A549 (cell line): Measurements from ENCODE around the gene MAP3K20.

Experiments used
- CEBPB ChIP-seq, 2 experiments: fragments of >200 bp in 1 of 2; sonication (Bioruptor Twin) in 1 of 2; formaldehyde crosslinking in 1 of 2; IDR thresholded peaks; 2 replicates each; pipeline ENCODE4 v1.6.1; 2012 to 2016
- CTCF ChIP-seq: fragments of >200 bp; sonication (Bioruptor Twin); formaldehyde crosslinking; IDR thresholded peaks from 3 replicates; pipeline ENCODE4 v1.5.1; 2016
- JUN ChIP-seq, 2 experiments: fragments of >200 bp; sonication (Bioruptor Twin); formaldehyde crosslinking; IDR thresholded peaks; 2 replicates in 1 of 2; 3 replicates in 1 of 2; pipeline ENCODE4 v1.6.1; 2016 to 2017
- MAFK ChIP-seq: fragments of 450-650 bp; IDR thresholded peaks from 2 replicates; pipeline ENCODE4 v1.6.1; 2014; ENCODE audit not compliant: partially characterized antibody
- MAX ChIP-seq: IDR thresholded peaks from 2 replicates; pipeline ENCODE4 v1.6.1; 2012
- MYC ChIP-seq: IDR thresholded peaks from 2 replicates; pipeline ENCODE4 v1.6.1; 2012; ENCODE audit warnings: mild to moderate bottlenecking, inconsistent platforms, low read length, improper control_type of control experiment, borderline replicate concordance
- NR3C1 ChIP-seq: fragments of >200 bp; sonication (Bioruptor Twin); formaldehyde crosslinking; IDR thresholded peaks from 3 replicates; pipeline ENCODE4 v1.6.1; 2017

DNA sequence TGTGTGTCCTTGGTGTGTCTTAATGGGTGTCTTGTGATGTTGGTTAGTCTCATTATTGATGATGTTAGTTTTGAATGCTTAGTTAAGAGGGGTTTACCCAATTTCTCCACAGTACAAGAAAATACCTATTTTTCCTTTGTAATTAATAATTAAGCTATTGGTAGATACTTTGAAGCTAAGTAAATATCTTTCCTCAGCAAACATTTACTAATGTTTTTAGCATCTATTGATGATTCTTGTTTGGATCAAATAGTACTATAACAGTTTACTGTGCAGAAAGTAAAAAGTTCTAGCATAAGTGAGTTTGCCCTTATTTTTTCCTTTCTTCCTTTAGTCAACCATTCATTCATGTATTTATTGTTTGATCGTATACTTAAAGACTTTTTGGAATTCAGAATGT is 19.1 kb downstream of the MAP3K20 start:
- TF ChIP-seq MAFK (no peak), MYC (no peak), CEBPB (IDR thresholded peaks at IDR 0.05) (no peak), CTCF (no peak), JUN (IDR thresholded peaks at IDR 0.05) (no peak), NR3C1 (no peak), MAX (no peak)
